Panc1 (cell line): ENCODE measurements around the gene DKK3. TPM values are rescaled to one million over a fixed set of nuclear protein-coding genes. Genes with fewer than 3 reads are reported as not detected.

Source experiments
- ATAC-seq: fragments of 200-7000 bp; cut with Tn5 transposase; 2 replicates; pipeline ENCODE4 v1.9.1; 2020; ENCODE audit warnings: mild to moderate bottlenecking, moderate library complexity
- BruUV-seq: library from RNA; stranded (reverse); fragments of 400-500 nt; replicated peaks from 2 replicates; lab custom pipeline; 2021; lab: Mats Ljungman, UMichigan
- CTCF ChIA-PET: fragments of 300-600 bp; sonication (Branson Sonifier 250); formaldehyde crosslinking; loops from one replicate; lab custom pipeline; 2022; ENCODE audit warnings: antibody characterized with exemption; lab: Charles Lee
- POLR2A ChIA-PET: fragments of 300-600 bp; sonication (Branson Sonifier 250); formaldehyde crosslinking; loops from one replicate; lab custom pipeline; 2022; ENCODE audit warnings: antibody characterized with exemption; lab: Charles Lee
- DNase-seq: peaks from one replicate; pipeline ENCODE4 v3.0.0-alpha.2; 2010; ENCODE audit warnings: low read depth, low spot score
- H3K27ac ChIP-seq: 2 replicates; pipeline ENCODE4 v1.5.1; 2011; ENCODE audit warnings: mild to moderate bottlenecking, low read length, inconsistent platforms
- H3K27me3 ChIP-seq: fragments of 200-500 bp; sonication (Bioruptor generic); 2 replicates; pipeline ENCODE4 v1.6.0; 2014; ENCODE audit warnings: low read length, inconsistent platforms; ENCODE audit not compliant: control insufficient read depth, insufficient read depth
- H3K36me3 ChIP-seq: fragments of 200-500 bp; sonication (Bioruptor generic); 2 replicates; pipeline ENCODE4 v1.5.1; 2014; ENCODE audit warnings: inconsistent platforms, mild to moderate bottlenecking, low read length, moderate library complexity; ENCODE audit not compliant: control insufficient read depth, insufficient read depth
- H3K4me1 ChIP-seq: 2 replicates; pipeline ENCODE4 v1.5.1; 2011; ENCODE audit warnings: inconsistent platforms, mild to moderate bottlenecking, low read length, moderate library complexity; ENCODE audit not compliant: control insufficient read depth, insufficient read depth
- H3K4me3 ChIP-seq, 2 experiments: 2 replicates each; pipeline ENCODE4 v1.5.1; 2011 to 2012; ENCODE audit warnings: low read depth in 2 of 2, low read length in 2 of 2, mild to moderate bottlenecking in 2 of 2, inconsistent platforms in 1 of 2, moderate library complexity in 1 of 2
- H3K9me3 ChIP-seq: fragments of 200-500 bp; sonication (Bioruptor generic); 2 replicates; pipeline ENCODE4 v1.5.1; 2014; ENCODE audit warnings: low read depth, mild to moderate bottlenecking, inconsistent platforms, low read length, moderate library complexity; ENCODE audit not compliant: control insufficient read depth, insufficient read depth
- POLR2AphosphoS5 ChIP-seq: IDR thresholded peaks from 2 replicates; pipeline ENCODE4 v1.6.1; 2012; ENCODE audit warnings: mild to moderate bottlenecking, low read depth, low read length, moderate library complexity
- SIN3A ChIP-seq: IDR thresholded peaks from 2 replicates; pipeline ENCODE4 v1.6.1; 2012; ENCODE audit warnings: low read depth, mild to moderate bottlenecking, low read length, moderate library complexity, borderline replicate concordance; ENCODE audit not compliant: insufficient read depth
- TCF7L2 ChIP-seq: IDR thresholded peaks from 2 replicates; pipeline ENCODE4 v1.6.1; 2011; ENCODE audit warnings: mild to moderate bottlenecking, low read depth, low read length, inconsistent platforms
- in situ Hi-C: cut with HindIII; loops from 2 replicates; pipeline ENCODE4 v1.10.0; 2016; ENCODE audit warnings: low sequenced_read_pairs, low pct_unique_long_range_greater_than_20kb
- intact Hi-C: fragments of 100-400 bp; cut with micrococcal nuclease; formaldehyde crosslinking; loops from one replicate; pipeline ENCODE4 v1.10.0; 2022; ENCODE audit not compliant: unreplicated experiment
- total RNA-seq: library from RNA; stranded (reverse); gene quantifications from one replicate; pipeline ENCODE4 v1.2.1, GENCODE V29; 2021; ENCODE audit not compliant: unreplicated experiment
- TF ChIP-seq, protein P1 (sequence below), 2 experiments: IDR thresholded peaks; 2 replicates each; pipeline ENCODE4 v1.6.1; 2011 to 2012; ENCODE audit warnings: low read depth in 2 of 2, control low read depth in 1 of 2, low read length in 1 of 2, mild to moderate bottlenecking in 1 of 2, moderate library complexity in 1 of 2; ENCODE audit not compliant: insufficient read depth in 1 of 2
- TF ChIP-seq, protein P2 (sequence below): fragments of 450-650 bp; IDR thresholded peaks from 2 replicates; pipeline ENCODE4 v1.5.1; 2017; ENCODE audit warnings: mild to moderate bottlenecking

DKK3 gene
- total RNA-seq, 1 experiment from 2014 or later, result 116 TPM

DNA sequence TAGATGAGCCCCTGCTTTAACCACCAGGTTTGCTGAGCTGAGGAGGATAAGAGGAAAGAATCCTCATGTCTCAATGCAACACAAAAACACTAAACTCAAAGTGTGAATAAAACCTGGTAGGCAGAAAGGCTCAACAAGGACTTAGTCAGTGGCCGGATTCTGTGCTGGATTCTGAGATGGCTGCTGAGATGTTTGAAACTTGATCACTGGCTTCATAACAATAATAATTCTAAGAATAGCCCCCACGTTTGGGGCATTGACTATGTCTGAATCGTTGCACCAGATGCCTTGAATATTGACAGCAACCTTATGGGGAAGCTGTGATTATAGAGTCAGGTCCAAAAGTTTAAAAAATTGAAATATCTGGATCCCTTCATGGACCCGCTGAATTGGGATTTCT is 4.6 kb downstream of the DKK3 start:
- Histone ChIP-seq H3K9me3 (no peaks in the 10 kb centered on the region), H3K36me3 (no peaks in the 10 kb centered on the region; the same call in 1 of the 2 replicates), H3K4me3 (no peak overlapping the region), H3K4me1 (peaks cover 5% of the 10 kb centered on the region), H3K27ac (no peak overlapping the region), H3K27me3 (no peaks in the 10 kb centered on the region)
- ATAC-seq (no peak), DNase-seq (no peak)
- in situ Hi-C loops, result no loop called here
- TF ChIP-seq POLR2AphosphoS5, result no peak
- TF ChIP-seq, protein P1, sequence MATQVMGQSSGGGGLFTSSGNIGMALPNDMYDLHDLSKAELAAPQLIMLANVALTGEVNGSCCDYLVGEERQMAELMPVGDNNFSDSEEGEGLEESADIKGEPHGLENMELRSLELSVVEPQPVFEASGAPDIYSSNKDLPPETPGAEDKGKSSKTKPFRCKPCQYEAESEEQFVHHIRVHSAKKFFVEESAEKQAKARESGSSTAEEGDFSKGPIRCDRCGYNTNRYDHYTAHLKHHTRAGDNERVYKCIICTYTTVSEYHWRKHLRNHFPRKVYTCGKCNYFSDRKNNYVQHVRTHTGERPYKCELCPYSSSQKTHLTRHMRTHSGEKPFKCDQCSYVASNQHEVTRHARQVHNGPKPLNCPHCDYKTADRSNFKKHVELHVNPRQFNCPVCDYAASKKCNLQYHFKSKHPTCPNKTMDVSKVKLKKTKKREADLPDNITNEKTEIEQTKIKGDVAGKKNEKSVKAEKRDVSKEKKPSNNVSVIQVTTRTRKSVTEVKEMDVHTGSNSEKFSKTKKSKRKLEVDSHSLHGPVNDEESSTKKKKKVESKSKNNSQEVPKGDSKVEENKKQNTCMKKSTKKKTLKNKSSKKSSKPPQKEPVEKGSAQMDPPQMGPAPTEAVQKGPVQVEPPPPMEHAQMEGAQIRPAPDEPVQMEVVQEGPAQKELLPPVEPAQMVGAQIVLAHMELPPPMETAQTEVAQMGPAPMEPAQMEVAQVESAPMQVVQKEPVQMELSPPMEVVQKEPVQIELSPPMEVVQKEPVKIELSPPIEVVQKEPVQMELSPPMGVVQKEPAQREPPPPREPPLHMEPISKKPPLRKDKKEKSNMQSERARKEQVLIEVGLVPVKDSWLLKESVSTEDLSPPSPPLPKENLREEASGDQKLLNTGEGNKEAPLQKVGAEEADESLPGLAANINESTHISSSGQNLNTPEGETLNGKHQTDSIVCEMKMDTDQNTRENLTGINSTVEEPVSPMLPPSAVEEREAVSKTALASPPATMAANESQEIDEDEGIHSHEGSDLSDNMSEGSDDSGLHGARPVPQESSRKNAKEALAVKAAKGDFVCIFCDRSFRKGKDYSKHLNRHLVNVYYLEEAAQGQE (IDR thresholded peaks at IDR 0.05; ENCODE audit: insufficient read depth in 1 of 2, low read depth in 2 of 2, low read length in 1 of 2), result no peak
- no peak for TF ChIP-seq TCF7L2
- no peak for TF ChIP-seq SIN3A
- TF ChIP-seq, protein P2, sequence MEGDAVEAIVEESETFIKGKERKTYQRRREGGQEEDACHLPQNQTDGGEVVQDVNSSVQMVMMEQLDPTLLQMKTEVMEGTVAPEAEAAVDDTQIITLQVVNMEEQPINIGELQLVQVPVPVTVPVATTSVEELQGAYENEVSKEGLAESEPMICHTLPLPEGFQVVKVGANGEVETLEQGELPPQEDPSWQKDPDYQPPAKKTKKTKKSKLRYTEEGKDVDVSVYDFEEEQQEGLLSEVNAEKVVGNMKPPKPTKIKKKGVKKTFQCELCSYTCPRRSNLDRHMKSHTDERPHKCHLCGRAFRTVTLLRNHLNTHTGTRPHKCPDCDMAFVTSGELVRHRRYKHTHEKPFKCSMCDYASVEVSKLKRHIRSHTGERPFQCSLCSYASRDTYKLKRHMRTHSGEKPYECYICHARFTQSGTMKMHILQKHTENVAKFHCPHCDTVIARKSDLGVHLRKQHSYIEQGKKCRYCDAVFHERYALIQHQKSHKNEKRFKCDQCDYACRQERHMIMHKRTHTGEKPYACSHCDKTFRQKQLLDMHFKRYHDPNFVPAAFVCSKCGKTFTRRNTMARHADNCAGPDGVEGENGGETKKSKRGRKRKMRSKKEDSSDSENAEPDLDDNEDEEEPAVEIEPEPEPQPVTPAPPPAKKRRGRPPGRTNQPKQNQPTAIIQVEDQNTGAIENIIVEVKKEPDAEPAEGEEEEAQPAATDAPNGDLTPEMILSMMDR, result no peak
- ChIA-PET CTCF (no interaction called here), POLR2A (no interaction called here)
- intact Hi-C loops, result no loop called here
- no TSS peak for BruUV-seq

- no peak for DNase-seq
- ChIA-PET POLR2A (no interaction called here), CTCF (no interaction called here)
- ATAC-seq, result no peak
- H3K9me3 ChIP-seq, result no peaks in the 10 kb centered on the region
- H3K27me3 ChIP-seq, result no peaks in the 10 kb centered on the region
- no peak for TF ChIP-seq SIN3A
- TF ChIP-seq, protein P2, result no peak
- no peak for TF ChIP-seq TCF7L2
- TF ChIP-seq, protein P1 (IDR thresholded peaks at IDR 0.05; ENCODE audit: insufficient read depth in 1 of 2, low read depth in 2 of 2, low read length in 1 of 2), result no peak
- no peak for TF ChIP-seq POLR2AphosphoS5
- H3K4me3 ChIP-seq, result no peak overlapping the region
- no peak overlapping the region for H3K27ac ChIP-seq
- no TSS peak for BruUV-seq
- no peaks in the 10 kb centered on the region; the same call in 1 of the 2 replicates for H3K36me3 ChIP-seq
- H3K4me1 ChIP-seq, result peaks cover 5% of the 10 kb centered on the region
- in situ Hi-C loops, result no loop called here
- intact Hi-C loops, result no loop called here
These were observed 5.1 kb downstream of the DKK3 start for GRCh38 chr11:12003336-12003735.
